Colonic mucosa (tissue), 4 donors: ENCODE results near the gene COQ9. TPM values are rescaled to one million over a fixed set of nuclear protein-coding genes. Genes with fewer than 3 reads are reported as not detected.

ENCODE experiments used
- DNase-seq: peaks from one replicate; pipeline ENCODE4 v3.0.0-alpha.2; 2020
- H3K27ac ChIP-seq: fragments of 200-600 bp; one replicate; pipeline ENCODE4 v1.8.0; 2021
- H3K27me3 ChIP-seq: fragments of 200-600 bp; one replicate; pipeline ENCODE4 v1.8.0; 2021
- H3K36me3 ChIP-seq: fragments of 200-600 bp; one replicate; pipeline ENCODE4 v1.8.0; 2021
- H3K4me1 ChIP-seq: fragments of 200-600 bp; one replicate; pipeline ENCODE4 v1.8.0; 2021; ENCODE audit warnings: mild to moderate bottlenecking
- H3K4me3 ChIP-seq: fragments of 200-600 bp; one replicate; pipeline ENCODE4 v1.8.0; 2021
- H3K9ac ChIP-seq, 2 donors: one replicate each; pipeline ENCODE4 v1.7.0; 2013; ENCODE audit warnings: control low read depth in 2 of 2, low read depth in 2 of 2, low read length in 2 of 2
- H3K9me3 ChIP-seq: fragments of 200-600 bp; one replicate; pipeline ENCODE4 v1.8.0; 2021
- CTCF ChIP-seq: fragments of 200-600 bp; IDR thresholded peaks from one replicate; pipeline ENCODE4 v1.8.0; 2022; ENCODE audit warnings: antibody characterized with exemption, mild to moderate bottlenecking
- intact Hi-C: fragments of 100-400 bp; cut with DNase I; formaldehyde crosslinking; loops from one replicate; pipeline ENCODE4 v1.14.1; 2022
- total RNA-seq, 2 donors: library from RNA; stranded (reverse); fragmentation: NEBNext Ultra II Directional in 1 of 2; extraction: Animal tissue kit (Norgen Biotek cat#: 25700) in 1 of 2; gene quantifications; one replicate each; pipeline ENCODE4 v1.2.1, GENCODE V29; 2021
- donor health status: healthy.
- donor health status: DM: no; HTN: no; CAD: no.
- donor health status: DM: no; HTN: no; CAD: no.

The COQ9 gene
- total RNA-seq, 2 donors from 2014 or later: 104 to 125 TPM

- H3K9me3 ChIP-seq: no peaks in the 10 kb centered on the region
These were observed 20.0 kb upstream of the COQ9 start for GRCh38 chr16:57427307-57427706.

GRCh38 chr16:57427824-57428223 is 19.5 kb upstream of the COQ9 start:
- H3K36me3 ChIP-seq: peaks cover 14% of the 10 kb centered on the region
- H3K4me3 ChIP-seq: no peak overlapping the region
- no peak overlapping the region for H3K9ac ChIP-seq
- no peaks in the 10 kb centered on the region for H3K4me1 ChIP-seq
- no peak for TF ChIP-seq CTCF
- H3K27ac ChIP-seq: no peak overlapping the region
- no peak for DNase-seq
- intact Hi-C loops: no loop called here
- H3K9me3 ChIP-seq: no peaks in the 10 kb centered on the region
- H3K27me3 ChIP-seq: no peaks in the 10 kb centered on the region

More at GRCh38 chr16:57427307-57427706, 20.0 kb upstream of the COQ9 start:
- no peak overlapping the region for H3K9ac ChIP-seq
- no peaks in the 10 kb centered on the region for H3K27me3 ChIP-seq
- no peak for TF ChIP-seq CTCF
- H3K27ac ChIP-seq: no peak overlapping the region
- intact Hi-C loops: no loop called here
- no peaks in the 10 kb centered on the region for H3K4me1 ChIP-seq
- H3K4me3 ChIP-seq: no peak overlapping the region
- peaks cover 14% of the 10 kb centered on the region for H3K36me3 ChIP-seq
- no peak for DNase-seq

- Histone ChIP-seq H3K27ac (no peak overlapping the region), H3K4me3 (no peak overlapping the region), H3K27me3 (no peaks in the 10 kb centered on the region), H3K9ac (no peak overlapping the region), H3K4me1 (no peaks in the 10 kb centered on the region), H3K9me3 (no peaks in the 10 kb centered on the region), H3K36me3 (peaks cover 30% of the 10 kb centered on the region)
- intact Hi-C loops: no loop called here
- no peak for DNase-seq
- TF ChIP-seq CTCF: no peak
These were observed 16.3 kb upstream of the COQ9 start for GRCh38 chr16:57430955-57431354.

GRCh38 chr16:57432505-57432904 is 14.8 kb upstream of the COQ9 start:
- no peaks in the 10 kb centered on the region for H3K9me3 ChIP-seq
- no peak for TF ChIP-seq CTCF
- no peak overlapping the region for H3K9ac ChIP-seq
- H3K4me3 ChIP-seq: no peak overlapping the region
- no peak for DNase-seq
- peaks cover 30% of the 10 kb centered on the region for H3K36me3 ChIP-seq
- no peak overlapping the region for H3K27ac ChIP-seq
- intact Hi-C loops: no loop called here
- H3K27me3 ChIP-seq: no peaks in the 10 kb centered on the region
- no peaks in the 10 kb centered on the region for H3K4me1 ChIP-seq

- H3K4me1 ChIP-seq: no peaks in the 10 kb centered on the region
- H3K36me3 ChIP-seq: peaks cover 30% of the 10 kb centered on the region
- H3K27me3 ChIP-seq: no peaks in the 10 kb centered on the region
- H3K9me3 ChIP-seq: no peaks in the 10 kb centered on the region
- H3K4me3 ChIP-seq: no peak overlapping the region
- DNase-seq: no peak
- intact Hi-C loops: no loop called here
- H3K27ac ChIP-seq: no peak overlapping the region
- H3K9ac ChIP-seq: no peak overlapping the region
- no peak for TF ChIP-seq CTCF
These were observed 14.3 kb upstream of the COQ9 start for GRCh38 chr16:57432989-57433388.

GRCh38 chr16:57434003-57434402 is 13.3 kb upstream of the COQ9 start:
- Histone ChIP-seq H3K36me3 (peaks cover 30% of the 10 kb centered on the region), H3K27me3 (no peaks in the 10 kb centered on the region), H3K9ac (no peak overlapping the region), H3K4me1 (no peaks in the 10 kb centered on the region), H3K27ac (no peak overlapping the region), H3K4me3 (no peak overlapping the region), H3K9me3 (no peaks in the 10 kb centered on the region)
- intact Hi-C loops: no loop called here
- no peak for DNase-seq
- no peak for TF ChIP-seq CTCF
